H1 (cell line): ENCODE data around the gene ST8SIA2. TPM values are rescaled to one million over a fixed set of nuclear protein-coding genes. Genes with fewer than 3 reads are reported as not detected.

ENCODE experiments used
- CTCF ChIA-PET: fragments of 300-600 bp; sonication (Branson Sonifier 250); formaldehyde crosslinking; loops from one replicate; lab custom pipeline; 2021; ENCODE audit not compliant: partially characterized antibody; lab: Charles Lee
- POLR2A ChIA-PET: fragments of 300-600 bp; sonication (Branson Sonifier 250); formaldehyde crosslinking; loops from one replicate; lab custom pipeline; 2021; ENCODE audit warnings: inconsistent platforms; ENCODE audit not compliant: partially characterized antibody; lab: Charles Lee
- DNase-seq, 2 experiments: peaks; one replicate each; pipeline versions ENCODE4 v3.0.0 to v3.0.0-alpha.2; 2010 to 2022; ENCODE audit warnings: low spot score in 2 of 2, low read depth in 1 of 2, mixed read lengths in 1 of 2
- FAIRE-seq: peaks from 2 replicates; lab custom pipeline; 2011; peaks lifted over from hg19 to GRCh38; lab: Jason Lieb, UNC
- H2AFZ ChIP-seq: 2 replicates; pipeline ENCODE4 v1.8.1; 2012; ENCODE audit warnings: low read length, inconsistent platforms
- H2AK5ac ChIP-seq: 2 replicates; pipeline ENCODE4 v1.6.1; 2013; ENCODE audit warnings: low read depth, low read length
- H2BK120ac ChIP-seq: replicated peaks from 2 replicates; pipeline ENCODE3; 2013; ENCODE audit warnings: low read depth, low read length, inconsistent platforms
- H2BK12ac ChIP-seq: 2 replicates; pipeline ENCODE4 v1.6.1; 2013; ENCODE audit warnings: low read depth, low read length
- H2BK15ac ChIP-seq: 2 replicates; pipeline ENCODE4 v1.6.1; 2013; ENCODE audit warnings: low read length
- H2BK20ac ChIP-seq: 2 replicates; pipeline ENCODE4 v1.6.1; 2013; ENCODE audit warnings: low read length
- H2BK5ac ChIP-seq: 2 replicates; pipeline ENCODE4 v1.6.1; 2013; ENCODE audit warnings: low read depth, low read length
- H3K14ac ChIP-seq: 2 replicates; pipeline ENCODE4 v1.6.1; 2013; ENCODE audit warnings: inconsistent platforms; ENCODE audit not compliant: insufficient read length
- H3K18ac ChIP-seq: 2 replicates; pipeline ENCODE4 v1.6.1; 2013; ENCODE audit warnings: low read length; ENCODE audit errors: extremely low read depth
- H3K23ac ChIP-seq: 2 replicates; pipeline ENCODE4 v1.6.1; 2013; ENCODE audit warnings: inconsistent platforms; ENCODE audit not compliant: insufficient read length
- H3K23me2 ChIP-seq: 2 replicates; pipeline ENCODE4 v1.6.1; 2013; ENCODE audit warnings: low read depth, low read length
- H3K27ac ChIP-seq: 2 replicates; pipeline ENCODE4 v1.6.1; 2011; ENCODE audit warnings: low read depth, low read length, inconsistent platforms
- H3K27me3 ChIP-seq, 4 experiments: replicated peaks in 1 of 4; 1 replicate in 1 of 4; 2 replicates in 3 of 4; pipeline versions ENCODE4 v1.6.1 to v1.8.1; 2011 to 2013; ENCODE audit warnings: low read length in 3 of 4, mild to moderate bottlenecking in 3 of 4, inconsistent platforms in 2 of 4, mixed read lengths in 2 of 4, moderate library complexity in 1 of 4; ENCODE audit not compliant: control insufficient read depth in 3 of 4, insufficient read depth in 3 of 4; ENCODE audit errors: extremely low read depth in 1 of 4
- H3K36me3 ChIP-seq, 4 experiments: 2 replicates each; pipeline versions ENCODE4 v1.6.1 to v1.8.1; 2011 to 2013; ENCODE audit warnings: mild to moderate bottlenecking in 4 of 4, low read length in 3 of 4, moderate library complexity in 2 of 4, control low read depth in 1 of 4, inconsistent platforms in 1 of 4; ENCODE audit not compliant: insufficient read depth in 4 of 4, control insufficient read depth in 2 of 4
- H3K4ac ChIP-seq: replicated peaks from 2 replicates; pipeline ENCODE3; 2013; ENCODE audit warnings: low read length, low read depth, mixed read lengths, inconsistent platforms; ENCODE audit not compliant: insufficient read length
- H3K4me1 ChIP-seq, 4 experiments: replicated peaks in 1 of 4; 1 replicate in 1 of 4; 2 replicates in 3 of 4; pipeline versions ENCODE4 v1.6.1 to v1.8.1; 2011 to 2013; ENCODE audit warnings: low read length in 3 of 4, inconsistent platforms in 2 of 4, mixed read lengths in 1 of 4; ENCODE audit not compliant: insufficient read depth in 4 of 4, control insufficient read depth in 3 of 4
- H3K4me2 ChIP-seq, 2 experiments: 2 replicates each; pipeline versions ENCODE4 v1.6.1 to v1.8.1; 2011 to 2013; ENCODE audit warnings: low read depth in 2 of 2, low read length in 2 of 2, control low read depth in 1 of 2, inconsistent platforms in 1 of 2, mild to moderate bottlenecking in 1 of 2; ENCODE audit not compliant: insufficient read depth in 1 of 2
- H3K4me3 ChIP-seq, 4 experiments: fragments of 200-600, 300-600 bp in 1 of 4; sonication (generic), shearing (Covaris generic), sonication (Bioruptor Twin) in 1 of 4; 2 replicates each; pipeline versions ENCODE4 v1.5.1 to v1.8.1; 2011 to 2016; ENCODE audit warnings: low read length in 4 of 4, low read depth in 3 of 4, control low read depth in 2 of 4, inconsistent platforms in 2 of 4, mild to moderate bottlenecking in 2 of 4, mixed read lengths in 1 of 4, moderate library complexity in 1 of 4; ENCODE audit not compliant: insufficient read depth in 2 of 4; ENCODE audit errors: extremely low read depth in 1 of 4
- H3K56ac ChIP-seq: replicated peaks from 2 replicates; pipeline ENCODE3; 2013; ENCODE audit warnings: low read depth, mild to moderate bottlenecking, mixed read lengths, low read length, inconsistent platforms; ENCODE audit not compliant: insufficient read length
- H3K79me1 ChIP-seq: 2 replicates; pipeline ENCODE4 v1.6.1; 2013; ENCODE audit warnings: low read depth, low read length, control low read depth
- H3K79me2 ChIP-seq, 2 experiments: 2 replicates each; pipeline versions ENCODE4 v1.6.1 to v1.8.1; 2012 to 2013; ENCODE audit warnings: low read length in 2 of 2, mild to moderate bottlenecking in 2 of 2, inconsistent platforms in 1 of 2; ENCODE audit not compliant: insufficient read depth in 2 of 2, control insufficient read depth in 1 of 2
- H3K9ac ChIP-seq, 4 experiments: replicated peaks in 1 of 4; 1 replicate in 1 of 4; 2 replicates in 3 of 4; pipeline versions ENCODE4 v1.6.1 to v1.8.1; 2011 to 2013; ENCODE audit warnings: low read depth in 3 of 4, low read length in 3 of 4, control low read depth in 2 of 4, mild to moderate bottlenecking in 2 of 4, moderate library complexity in 2 of 4, inconsistent platforms in 1 of 4; ENCODE audit errors: extremely low read depth in 1 of 4
- H3K9me3 ChIP-seq, 2 experiments: 2 replicates each; pipeline versions ENCODE4 v1.6.1 to v1.8.1; 2012 to 2013; ENCODE audit warnings: mild to moderate bottlenecking in 2 of 2, moderate library complexity in 2 of 2, control low read depth in 1 of 2, inconsistent platforms in 1 of 2, low read depth in 1 of 2, low read length in 1 of 2, mixed read lengths in 1 of 2; ENCODE audit not compliant: insufficient read depth in 2 of 2
- H4K20me1 ChIP-seq, 2 experiments: replicated peaks in 1 of 2; 2 replicates each; pipeline versions ENCODE3 to v1.8.1; 2011 to 2013; ENCODE audit warnings: inconsistent platforms in 2 of 2, low read length in 2 of 2, mild to moderate bottlenecking in 1 of 2; ENCODE audit not compliant: insufficient read depth in 2 of 2, control insufficient read depth in 1 of 2
- H4K5ac ChIP-seq: 2 replicates; pipeline ENCODE4 v1.6.1; 2013; ENCODE audit warnings: low read length, low read depth, mixed read lengths, inconsistent platforms; ENCODE audit not compliant: insufficient read length
- H4K8ac ChIP-seq: 2 replicates; pipeline ENCODE4 v1.8.0; 2013; ENCODE audit warnings: mild to moderate bottlenecking, moderate library complexity, low read length, inconsistent platforms; ENCODE audit not compliant: insufficient read depth; ENCODE audit errors: extremely low read depth
- H4K91ac ChIP-seq: replicated peaks from 2 replicates; pipeline ENCODE3; 2013; ENCODE audit warnings: low read length, mixed read lengths, inconsistent platforms; ENCODE audit not compliant: insufficient read length
- CEBPB ChIP-seq: IDR thresholded peaks from 2 replicates; pipeline ENCODE4 v1.6.1; 2012; ENCODE audit warnings: low read depth, low read length
- EP300 ChIP-seq, 2 experiments: IDR thresholded peaks; 1 replicate in 1 of 2; 2 replicates in 1 of 2; pipeline ENCODE4 v1.6.1; 2011 to 2012; ENCODE audit warnings: low read depth in 2 of 2, low read length in 2 of 2, mild to moderate bottlenecking in 2 of 2, borderline replicate concordance in 1 of 2, inconsistent platforms in 1 of 2, moderate library complexity in 1 of 2
- GABPA ChIP-seq: IDR thresholded peaks from 2 replicates; pipeline ENCODE4 v1.6.1; 2011; ENCODE audit warnings: mild to moderate bottlenecking, low read length, moderate library complexity, borderline replicate concordance; ENCODE audit not compliant: insufficient read depth
- MAFK ChIP-seq: IDR thresholded peaks from 2 replicates; pipeline ENCODE4 v1.6.1; 2012; ENCODE audit warnings: low read depth, mild to moderate bottlenecking, improper control_type of control experiment, low read length
- RAD21 ChIP-seq, 2 experiments: IDR thresholded peaks in 1 of 2; conservative IDR thresholded peaks in 1 of 2; 2 replicates each; pipeline ENCODE4 v1.6.1; 2011; ENCODE audit warnings: low read depth in 2 of 2, low read length in 2 of 2, improper control_type of control experiment in 1 of 2, inconsistent platforms in 1 of 2, mild to moderate bottlenecking in 1 of 2, moderate library complexity in 1 of 2
- WGBS, 2 experiments: shearing (Covaris generic) in 1 of 2; methylation state at CpG; one replicate each; pipeline versions ENCODE4 v1.1.6 to v1.1.7; 2013 to 2015; ENCODE audit warnings: low lambda C conversion rate in 2 of 2, mixed read lengths in 2 of 2, inconsistent platforms in 1 of 2, low coverage in 1 of 2, missing lambda C conversion rate in 1 of 2; ENCODE audit not compliant: insufficient replicate concordance in 2 of 2, insufficient coverage in 1 of 2, insufficient read length in 1 of 2; ENCODE audit errors: extremely low coverage in 1 of 2, missing lambda C conversion rate in 1 of 2; 5-methylcytosine and 5-hydroxymethylcytosine counted together
- polyA plus RNA-seq, 7 experiments: library from polyadenylated mRNA; depleted of rRNA in 3 of 7; stranded (reverse) in 5 of 7; unstranded in 2 of 7; fragments of >200 nt in 5 of 7; fragments of 200-250 nt in 2 of 7; gene quantifications; 1 replicate in 5 of 7; 2 replicates in 1 of 7; 4 replicates in 1 of 7; pipeline versions ENCODE4 v1.2.1 to v1.2.3, GENCODE V29; 2011 to 2013; ENCODE audit warnings: missing spikeins in 2 of 7, mixed read lengths in 2 of 7
- total RNA-seq: library from RNA; stranded (reverse); fragmentation: NEBNext Ultra II Directional; extraction: Animal tissue kit (Norgen Biotek cat#: 25700); gene quantifications from 2 replicates; pipeline ENCODE4 v1.2.1, GENCODE V29; 2021
- TF ChIP-seq, protein P1 (sequence below), 3 experiments: IDR thresholded peaks; 1 replicate in 2 of 3; 2 replicates in 1 of 3; pipeline versions ENCODE4 v1.5.1 to v1.6.1; 2011; ENCODE audit warnings: low read length in 3 of 3, mild to moderate bottlenecking in 3 of 3, inconsistent platforms in 2 of 3, low read depth in 1 of 3, moderate library complexity in 1 of 3; ENCODE audit not compliant: insufficient read depth in 1 of 3; ENCODE audit errors: control extremely low read depth in 1 of 3
- TF ChIP-seq, protein P2 (sequence below): IDR thresholded peaks from 2 replicates; pipeline ENCODE4 v1.6.1; 2012; ENCODE audit warnings: inconsistent platforms

ST8SIA2 gene
- total and polyA plus RNA-seq, 2 of the 8 experiments (the other 6 are each of a cell fraction or from before 2014, with no cell fraction given): 3.0 to 4.5 TPM

DNA sequence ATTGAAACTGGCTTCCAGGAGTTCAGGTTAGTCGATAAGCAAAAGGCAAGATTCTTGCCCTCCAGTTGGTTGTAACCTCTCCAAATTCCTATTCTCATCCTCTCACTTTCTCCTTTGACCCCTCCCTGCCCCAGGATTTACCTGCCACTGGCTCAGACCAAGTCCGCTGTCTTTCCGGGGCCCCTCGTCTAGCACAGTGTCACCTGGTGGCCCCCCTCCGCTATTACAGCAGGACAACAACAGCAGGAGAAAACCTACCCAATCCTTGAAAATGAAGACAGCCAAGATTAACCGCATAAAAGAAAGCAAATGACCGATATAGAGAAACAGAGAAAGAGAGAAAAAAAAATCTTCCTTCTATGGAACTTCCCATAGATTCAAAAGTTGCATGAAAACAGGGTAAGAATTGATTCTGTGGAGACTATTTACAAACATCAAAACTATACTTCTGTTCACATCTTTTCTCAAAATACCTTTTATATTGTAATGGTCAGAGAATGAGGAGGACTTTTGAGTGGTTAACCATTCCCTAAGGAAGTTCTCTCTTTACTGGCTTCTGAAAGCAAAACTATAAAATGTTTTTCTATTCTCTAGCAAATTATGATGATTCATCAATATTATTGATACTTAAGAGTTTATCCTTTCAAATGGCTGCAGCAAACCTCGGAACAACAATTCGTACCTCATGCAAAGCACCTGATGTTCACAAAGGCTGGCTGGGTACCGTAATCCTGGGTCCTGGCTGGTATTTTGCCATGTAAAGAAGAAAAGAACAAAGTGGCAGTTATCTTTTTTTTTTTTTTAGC, 10.0 kb upstream of the ST8SIA2 start:
- Histone ChIP-seq H2AK5ac (no peak overlapping the region), H3K56ac (no peak overlapping the region), H3K36me3 (no peaks in the 10 kb centered on the region), H3K79me2 (no peaks in the 10 kb centered on the region), H2BK15ac (no peak overlapping the region), H3K23me2 (no peaks in the 10 kb centered on the region), H3K79me1 (no peaks in the 10 kb centered on the region), H3K9me3 (no peaks in the 10 kb centered on the region), H4K5ac (no peak overlapping the region), H3K14ac (no peak overlapping the region), H3K4me1 (peaks cover 0 to 3% (median 0%) of the 10 kb centered on the region in 4 experiments; a peak in 1 of 7 replicates), H3K4ac (no peak overlapping the region), H2BK12ac (no peak overlapping the region), H2AFZ (no peak overlapping the region), H3K18ac (no peak overlapping the region), H2BK20ac (no peak overlapping the region), H3K9ac (no peak overlapping the region), H4K8ac (no peak overlapping the region), H2BK120ac (no peak overlapping the region), H4K91ac (no peak overlapping the region), H3K4me2 (no peak overlapping the region), H3K23ac (no peak overlapping the region), H3K27ac (no peak overlapping the region), H3K27me3 (peaks cover 0 to 2% (median under 1%) of the 10 kb centered on the region in 4 experiments; a peak in 2 of 7 replicates), H2BK5ac (no peak overlapping the region), H3K4me3 (no peak overlapping the region), H4K20me1 (no peaks in the 10 kb centered on the region)
- DNase-seq (peak in 1 of 2 experiments; percentile 88), FAIRE-seq (peak; percentile 77)
- ChIA-PET CTCF (interaction anchor here (1.0 to 3.0 kb wide), 14 partner anchors 10 to 289 kb away, joined by 3 to 17 read pairs (median 4); partner anchors contain the start of gene ST8SIA2), POLR2A (interaction anchor here (0.7 kb wide), 1 partner anchor 1541 kb away, joined by 3 read pairs; no protein-coding TSS in a partner anchor)
- 39% methylated on average over 10 of the region's 10 CpGs; no CpG with 5 or more reads in 1 of the 2 experiments for WGBS, 2 experiments
- TF ChIP-seq EP300 (IDR thresholded peaks at IDR 0.05; ENCODE audit: borderline replicate concordance in 1 of 2, low read depth in 2 of 2, low read length in 2 of 2) (peak in 1 of 2 experiments; percentile 78; a peak in 2 of 3 replicates), RAD21 (IDR thresholded peaks at IDR 0.05 in 1 of 2, conservative IDR thresholded peaks at IDR 0.05 in 1 of 2; ENCODE audit: low read depth in 2 of 2, low read length in 2 of 2) (peak; percentile 82 to 87), CEBPB (no peak), MAFK (peak; percentile 78; the same call in 1 of the 2 replicates), GABPA (no peak)
- TF ChIP-seq, protein P1, sequence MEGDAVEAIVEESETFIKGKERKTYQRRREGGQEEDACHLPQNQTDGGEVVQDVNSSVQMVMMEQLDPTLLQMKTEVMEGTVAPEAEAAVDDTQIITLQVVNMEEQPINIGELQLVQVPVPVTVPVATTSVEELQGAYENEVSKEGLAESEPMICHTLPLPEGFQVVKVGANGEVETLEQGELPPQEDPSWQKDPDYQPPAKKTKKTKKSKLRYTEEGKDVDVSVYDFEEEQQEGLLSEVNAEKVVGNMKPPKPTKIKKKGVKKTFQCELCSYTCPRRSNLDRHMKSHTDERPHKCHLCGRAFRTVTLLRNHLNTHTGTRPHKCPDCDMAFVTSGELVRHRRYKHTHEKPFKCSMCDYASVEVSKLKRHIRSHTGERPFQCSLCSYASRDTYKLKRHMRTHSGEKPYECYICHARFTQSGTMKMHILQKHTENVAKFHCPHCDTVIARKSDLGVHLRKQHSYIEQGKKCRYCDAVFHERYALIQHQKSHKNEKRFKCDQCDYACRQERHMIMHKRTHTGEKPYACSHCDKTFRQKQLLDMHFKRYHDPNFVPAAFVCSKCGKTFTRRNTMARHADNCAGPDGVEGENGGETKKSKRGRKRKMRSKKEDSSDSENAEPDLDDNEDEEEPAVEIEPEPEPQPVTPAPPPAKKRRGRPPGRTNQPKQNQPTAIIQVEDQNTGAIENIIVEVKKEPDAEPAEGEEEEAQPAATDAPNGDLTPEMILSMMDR (IDR thresholded peaks at IDR 0.05; ENCODE audit: control extremely low read depth in 1 of 3, insufficient read depth in 1 of 3, low read depth in 1 of 3, low read length in 3 of 3): peak; percentile 76 to 92 (median 82)
- TF ChIP-seq, protein P2, sequence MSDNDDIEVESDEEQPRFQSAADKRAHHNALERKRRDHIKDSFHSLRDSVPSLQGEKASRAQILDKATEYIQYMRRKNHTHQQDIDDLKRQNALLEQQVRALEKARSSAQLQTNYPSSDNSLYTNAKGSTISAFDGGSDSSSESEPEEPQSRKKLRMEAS: no peak
